GM12891 (cell line): ENCODE measurements around the gene DIS3L2.

ENCODE experiments used
- POLR2A ChIP-seq: IDR thresholded peaks from 2 replicates; pipeline ENCODE4 v1.6.1; 2011; ENCODE audit warnings: low read depth, low read length, control low read depth
- POLR2AphosphoS5 ChIP-seq: IDR thresholded peaks from 2 replicates; pipeline ENCODE4 v1.6.1; 2011; ENCODE audit warnings: low read depth, low read length, control low read depth
- POU2F2 ChIP-seq: IDR thresholded peaks from 2 replicates; pipeline ENCODE4 v1.6.1; 2011; ENCODE audit warnings: low read depth, mild to moderate bottlenecking, control low read depth, low read length, moderate library complexity

GRCh38 chr2:232292395-232293154 is 331.1 kb downstream of the DIS3L2 start:
- no peak for TF ChIP-seq POLR2A
- no peak for TF ChIP-seq POU2F2
- TF ChIP-seq POLR2AphosphoS5: no peak
